Loucy (cell line): ENCODE measurements around the gene F12.
"Not testable (repeated sequence)": the region's sequence is repeated elsewhere in the genome, so short reads cannot be mapped to it uniquely, and the experiment has no call there.

Experiments used
- H2AFZ ChIP-seq: fragments of 200-600 bp; sonication (generic); 2 replicates; pipeline ENCODE4 v1.6.0; 2016; ENCODE audit warnings: antibody characterized with exemption, mild to moderate bottlenecking, low read length, moderate library complexity
- H3F3A ChIP-seq: fragments of 200-600 bp; 2 replicates; pipeline ENCODE4 v1.6.0; 2016; ENCODE audit warnings: antibody characterized with exemption, low read depth, mild to moderate bottlenecking
- H3K27me3 ChIP-seq: fragments of 200-600 bp; sonication (generic); 2 replicates; pipeline ENCODE4 v1.6.1; 2014; ENCODE audit warnings: low read length, mild to moderate bottlenecking; ENCODE audit not compliant: insufficient read depth, poor library complexity, severe bottlenecking
- H3K36me3 ChIP-seq: fragments of 200-600 bp; sonication (generic); 2 replicates; pipeline ENCODE4 v1.6.1; 2016; ENCODE audit warnings: low read length; ENCODE audit not compliant: insufficient read depth
- H3K4me1 ChIP-seq: fragments of 200-600 bp; sonication (generic); 2 replicates; pipeline ENCODE4 v1.5.1; 2014; ENCODE audit warnings: low read length, mild to moderate bottlenecking; ENCODE audit not compliant: insufficient read depth, poor library complexity, severe bottlenecking
- H3K4me2 ChIP-seq: fragments of 200-600 bp; sonication (generic); 2 replicates; pipeline ENCODE4 v1.6.0; 2014; ENCODE audit warnings: antibody characterized with exemption, low read length, low read depth, mild to moderate bottlenecking; ENCODE audit not compliant: poor library complexity, severe bottlenecking
- H3K4me3 ChIP-seq: fragments of 200-600 bp; sonication (generic); 2 replicates; pipeline ENCODE4 v1.5.1; 2014; ENCODE audit warnings: low read length, mild to moderate bottlenecking, mixed read lengths; ENCODE audit not compliant: poor library complexity, severe bottlenecking
- H3K79me2 ChIP-seq: fragments of 200-600 bp; sonication (generic); 2 replicates; pipeline ENCODE4 v1.6.1; 2014; ENCODE audit warnings: low read length; ENCODE audit not compliant: insufficient read depth
- H3K9ac ChIP-seq: fragments of 200-600 bp; sonication (generic); 2 replicates; pipeline ENCODE4 v1.6.0; 2014; ENCODE audit warnings: mild to moderate bottlenecking, low read depth, low read length, moderate library complexity; ENCODE audit not compliant: poor library complexity, severe bottlenecking
- H3K9me2 ChIP-seq: fragments of 200-600 bp; sonication (generic); replicated peaks from 2 replicates; pipeline ENCODE4 v1.6.1; 2016; ENCODE audit warnings: low read depth, low read length, mixed read lengths
- H3K9me3 ChIP-seq: fragments of 200-600 bp; sonication (generic); 2 replicates; pipeline ENCODE4 v1.6.1; 2014; ENCODE audit warnings: mild to moderate bottlenecking, antibody characterized with exemption, low read length, low read depth; ENCODE audit not compliant: insufficient read depth
- H4K20me1 ChIP-seq: fragments of 200-600 bp; sonication (generic); 2 replicates; pipeline ENCODE4 v1.6.0; 2014; ENCODE audit warnings: antibody characterized with exemption, low read length, mild to moderate bottlenecking; ENCODE audit not compliant: insufficient read depth, poor library complexity, severe bottlenecking
- EZH2phosphoT487 ChIP-seq: fragments of 200-600 bp; IDR thresholded peaks from 2 replicates; pipeline ENCODE4 v1.6.1; 2018; ENCODE audit warnings: antibody characterized with exemption, mild to moderate bottlenecking, moderate library complexity, borderline replicate concordance
- TF ChIP-seq, protein P1 (sequence below): fragments of 200-600 bp; sonication (generic); conservative IDR thresholded peaks from 2 replicates; pipeline ENCODE4 v1.5.1; 2014; ENCODE audit warnings: mild to moderate bottlenecking, antibody characterized with exemption, low read length

Gene F12

GRCh38 chr5:177419046-177419445 lies 9.7 kb upstream of the F12 start:
- TF ChIP-seq, protein P1, sequence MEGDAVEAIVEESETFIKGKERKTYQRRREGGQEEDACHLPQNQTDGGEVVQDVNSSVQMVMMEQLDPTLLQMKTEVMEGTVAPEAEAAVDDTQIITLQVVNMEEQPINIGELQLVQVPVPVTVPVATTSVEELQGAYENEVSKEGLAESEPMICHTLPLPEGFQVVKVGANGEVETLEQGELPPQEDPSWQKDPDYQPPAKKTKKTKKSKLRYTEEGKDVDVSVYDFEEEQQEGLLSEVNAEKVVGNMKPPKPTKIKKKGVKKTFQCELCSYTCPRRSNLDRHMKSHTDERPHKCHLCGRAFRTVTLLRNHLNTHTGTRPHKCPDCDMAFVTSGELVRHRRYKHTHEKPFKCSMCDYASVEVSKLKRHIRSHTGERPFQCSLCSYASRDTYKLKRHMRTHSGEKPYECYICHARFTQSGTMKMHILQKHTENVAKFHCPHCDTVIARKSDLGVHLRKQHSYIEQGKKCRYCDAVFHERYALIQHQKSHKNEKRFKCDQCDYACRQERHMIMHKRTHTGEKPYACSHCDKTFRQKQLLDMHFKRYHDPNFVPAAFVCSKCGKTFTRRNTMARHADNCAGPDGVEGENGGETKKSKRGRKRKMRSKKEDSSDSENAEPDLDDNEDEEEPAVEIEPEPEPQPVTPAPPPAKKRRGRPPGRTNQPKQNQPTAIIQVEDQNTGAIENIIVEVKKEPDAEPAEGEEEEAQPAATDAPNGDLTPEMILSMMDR: no peak
- TF ChIP-seq EZH2phosphoT487: no peak
- no peak overlapping the region for H3K4me2 ChIP-seq
- H3F3A ChIP-seq: no peaks in the 10 kb centered on the region
- no peaks in the 10 kb centered on the region for H3K79me2 ChIP-seq
- no peaks in the 10 kb centered on the region for H3K27me3 ChIP-seq
- H3K4me3 ChIP-seq: no peak overlapping the region
- H3K36me3 ChIP-seq: no peaks in the 10 kb centered on the region
- no peaks in the 10 kb centered on the region for H3K9me3 ChIP-seq
- H3K9ac ChIP-seq: no peak overlapping the region
- no peak overlapping the region for H2AFZ ChIP-seq
- H3K4me1 ChIP-seq: no peaks in the 10 kb centered on the region
- no peaks in the 10 kb centered on the region for H3K9me2 ChIP-seq
- no peaks in the 10 kb centered on the region for H4K20me1 ChIP-seq

- H4K20me1 ChIP-seq, H3K4me2 ChIP-seq, H3K27me3 ChIP-seq, H3K4me1 ChIP-seq, H3K36me3 ChIP-seq, H3K9me2 ChIP-seq, H3K9ac ChIP-seq, H2AFZ ChIP-seq, H3K79me2 ChIP-seq, H3K4me3 ChIP-seq, H3F3A ChIP-seq, H3K9me3 ChIP-seq: not testable (repeated sequence)
Observed at GRCh38 chr5:177417081-177417480, 7.7 kb upstream of the F12 start.

DNA sequence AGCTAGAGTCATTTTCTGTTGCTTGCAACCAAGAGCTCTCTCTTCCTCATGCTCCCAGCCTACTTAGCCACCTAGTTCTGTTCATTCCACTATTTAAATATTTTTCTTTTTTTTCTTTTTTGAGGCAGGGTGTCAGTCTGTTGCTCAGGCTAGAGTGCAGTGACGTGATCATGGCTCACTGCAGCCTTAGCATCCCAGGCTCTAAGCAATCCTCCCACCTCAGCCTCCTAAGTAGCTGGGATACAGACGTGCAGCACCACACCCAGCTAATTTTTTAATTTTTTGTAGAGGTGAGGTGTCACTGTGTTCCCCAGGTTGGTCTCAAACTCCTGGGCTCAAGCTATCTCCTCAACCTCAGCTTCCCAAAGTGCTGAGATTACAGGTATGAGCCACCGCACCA lies 5.1 kb upstream of the F12 start:
- Histone ChIP-seq H3K9me2 (no peaks in the 10 kb centered on the region), H3K79me2 (no peaks in the 10 kb centered on the region), H2AFZ (no peak overlapping the region), H3K4me1 (peaks cover 8% of the 10 kb centered on the region), H3K4me3 (no peak overlapping the region), H3K9me3 (no peaks in the 10 kb centered on the region), H3K9ac (no peak overlapping the region), H3K4me2 (no peak overlapping the region), H3F3A (no peaks in the 10 kb centered on the region), H3K36me3 (no peaks in the 10 kb centered on the region), H3K27me3 (no peaks in the 10 kb centered on the region), H4K20me1 (no peaks in the 10 kb centered on the region)
- TF ChIP-seq, protein P1: no peak
- no peak for TF ChIP-seq EZH2phosphoT487

- TF ChIP-seq, protein P1: no peak
- TF ChIP-seq EZH2phosphoT487: no peak
- no peak overlapping the region for H3K9ac ChIP-seq
- H2AFZ ChIP-seq: no peak overlapping the region
Observed at GRCh38 chr5:177412603-177413233, 3.4 kb upstream of the F12 start.

More at GRCh38 chr5:177412603-177413233, 3.4 kb upstream of the F12 start:
- no peaks in the 10 kb centered on the region for H3K9me3 ChIP-seq
- H3K9me2 ChIP-seq: no peaks in the 10 kb centered on the region
- peaks cover 8% of the 10 kb centered on the region for H3K4me1 ChIP-seq
- no peak overlapping the region for H3K4me2 ChIP-seq
- no peaks in the 10 kb centered on the region for H3F3A ChIP-seq
- H3K36me3 ChIP-seq: no peaks in the 10 kb centered on the region
- H3K79me2 ChIP-seq: no peaks in the 10 kb centered on the region
- H3K27me3 ChIP-seq: no peaks in the 10 kb centered on the region
- no peaks in the 10 kb centered on the region for H4K20me1 ChIP-seq
- no peak overlapping the region for H3K4me3 ChIP-seq
